HG03025 (cell line): ENCODE data around the gene LANCL2.

ENCODE experiments used
- ATAC-seq: cut with Tn5 transposase; IDR thresholded peaks from one replicate; pipeline ENCODE4 v1.9.1; 2021; ENCODE audit warnings: mild to moderate bottlenecking, moderate library complexity; ENCODE audit not compliant: unreplicated experiment, low FRiP score

Gene LANCL2

GRCh38 chr7:55432939-55433784 is 68.0 kb downstream of the LANCL2 start:
- ATAC-seq = no peak

GRCh38 chr7:55435466-55435865 is 70.3 kb downstream of the LANCL2 start:
- no peak for ATAC-seq

- ATAC-seq = no peak
These were observed 71.3 kb downstream of the LANCL2 start for GRCh38 chr7:55436457-55436856.

- no peak for ATAC-seq
These were observed 72.2 kb downstream of the LANCL2 start for GRCh38 chr7:55437375-55437774.

- no peak for ATAC-seq
These were observed 73.1 kb downstream of the LANCL2 start for GRCh38 chr7:55438085-55438756.

GRCh38 chr7:55438757-55439525 is 73.8 kb downstream of the LANCL2 start:
- no peak for ATAC-seq

GRCh38 chr7:55439627-55440026 is 74.5 kb downstream of the LANCL2 start:
- ATAC-seq = no peak

GRCh38 chr7:55440040-55440690 is 75.0 kb downstream of the LANCL2 start:
- ATAC-seq = no peak

GRCh38 chr7:55441002-55441401 is 75.9 kb downstream of the LANCL2 start:
- ATAC-seq = no peak

- ATAC-seq = no peak
These were observed 76.8 kb downstream of the LANCL2 start for GRCh38 chr7:55441774-55442522.

GRCh38 chr7:55444786-55445185 is 79.6 kb downstream of the LANCL2 start:
- ATAC-seq = no peak

- ATAC-seq = no peak
These were observed 83.4 kb downstream of the LANCL2 start for GRCh38 chr7:55448526-55448925.

- ATAC-seq = no peak
These were observed 84.3 kb downstream of the LANCL2 start for GRCh38 chr7:55449205-55449991.

GRCh38 chr7:55449992-55450535 is 84.9 kb downstream of the LANCL2 start:
- no peak for ATAC-seq

- ATAC-seq = no peak
These were observed 87.8 kb downstream of the LANCL2 start for GRCh38 chr7:55452971-55453370.

GRCh38 chr7:55457801-55458200 is 92.7 kb downstream of the LANCL2 start:
- no peak for ATAC-seq

- no peak for ATAC-seq
These were observed 93.2 kb downstream of the LANCL2 start for GRCh38 chr7:55458351-55458750.

GRCh38 chr7:55463686-55464262 is 98.6 kb downstream of the LANCL2 start:
- ATAC-seq = no peak

- no peak for ATAC-seq
These were observed 99.3 kb downstream of the LANCL2 start for GRCh38 chr7:55464422-55464821.
